Measurements from ENCODE around the gene ZNRF1. TPM values are rescaled to one million over a fixed set of nuclear protein-coding genes. Genes with fewer than 3 reads are reported as not detected.

ZNRF1 gene
- total and polyA plus RNA-seq, 2 of the 13 experiments (the other 11 are each of a cell fraction or from before 2014, with no cell fraction given) = 43.9 to 58.7 TPM

- TF ChIP-seq IKZF5 (CRISPR knock-in tag; IDR thresholded peaks at IDR 0.05) (no peak), ZNF660 (CRISPR knock-in tag; IDR thresholded peaks at IDR 0.05; ENCODE audit: borderline replicate concordance, low read depth) (no peak), ZBTB20 (CRISPR knock-in tag; IDR thresholded peaks at IDR 0.05; ENCODE audit: borderline replicate concordance, low read depth) (peak; percentile 79; the same call in 1 of the 2 replicates), HDAC1 (CRISPR knock-in tag; IDR thresholded peaks at IDR 0.05) (peak; percentile 61), ZNF672 (CRISPR knock-in tag; IDR thresholded peaks at IDR 0.05) (no peak), TEF (CRISPR knock-in tag; IDR thresholded peaks at IDR 0.05) (no peak), IRF2 (CRISPR knock-in tag; IDR thresholded peaks at IDR 0.05) (no peak; the same call in 1 of the 2 replicates), ZNF720 (CRISPR knock-in tag; IDR thresholded peaks at IDR 0.05) (no peak), ZBTB7A (CRISPR knock-in tag; IDR thresholded peaks at IDR 0.05) (peak; percentile 99), RNF219 (CRISPR knock-in tag; IDR thresholded peaks at IDR 0.05) (no peak), ZNF407 (CRISPR knock-in tag; IDR thresholded peaks at IDR 0.05; ENCODE audit: not compliant biosample characterization) (peak; percentile 88), MAZ (IDR thresholded peaks at IDR 0.05; ENCODE audit: borderline replicate concordance, low read depth, low read length) (peak; percentile 80), MAZ (CRISPR knock-in tag; IDR thresholded peaks at IDR 0.05; ENCODE audit: low read depth) (peak; percentile 89), WIZ (CRISPR knock-in tag; IDR thresholded peaks at IDR 0.05) (no peak), FOXM1 (CRISPR knock-in tag; IDR thresholded peaks at IDR 0.05) (no peak), YEATS2 (CRISPR knock-in tag; IDR thresholded peaks at IDR 0.05; ENCODE audit: borderline replicate concordance) (peak; percentile 71; the same call in 1 of the 2 replicates)
These were observed 14.1 kb upstream of the ZNRF1 start, which contains the start of gene WDR59 (continued) for GRCh38 chr16:74984529-74985296.

Data from HepG2 (cell line).